ENCODE measurements around the gene TOP1.

Gene TOP1

GRCh38 chr20:40991181-40991889, 37.3 kb upstream of the TOP1 start:
- no peaks in the 10 kb centered on the region for H3K9me3 ChIP-seq (ENCODE audit: control insufficient read depth, insufficient read depth, low read depth, low read length)
- POLR2A ChIA-PET: interaction anchor here (0.7 to 2.0 kb wide), 7 partner anchors 27 to 349 kb away, joined by 3 to 6 read pairs (median 4); partner anchors contain the start of genes LPIN3, MAFB and TOP1
- no peaks in the 10 kb centered on the region for H3K36me3 ChIP-seq (ENCODE audit: control insufficient read depth in 2 of 2, insufficient read depth in 1 of 2, low read length in 2 of 2)
- H3K4me1 ChIP-seq (ENCODE audit: control insufficient read depth, insufficient read depth, low read length): no peaks in the 10 kb centered on the region
- CTCF ChIA-PET: interaction anchor here (0.5 to 10.9 kb wide), 42 partner anchors 8 to 350 kb away, joined by 3 to 138 read pairs (median 5); partner anchors contain the start of gene LPIN3
- TF ChIP-seq ZXDB (tag by site-specific recombination; IDR thresholded peaks at IDR 0.05): no peak
- no peak for TF ChIP-seq SP3 (tag by site-specific recombination; IDR thresholded peaks at IDR 0.05)
- no peak for TF ChIP-seq ZNF184 (tag by site-specific recombination; IDR thresholded peaks at IDR 0.05)
- TF ChIP-seq, protein P1, sequence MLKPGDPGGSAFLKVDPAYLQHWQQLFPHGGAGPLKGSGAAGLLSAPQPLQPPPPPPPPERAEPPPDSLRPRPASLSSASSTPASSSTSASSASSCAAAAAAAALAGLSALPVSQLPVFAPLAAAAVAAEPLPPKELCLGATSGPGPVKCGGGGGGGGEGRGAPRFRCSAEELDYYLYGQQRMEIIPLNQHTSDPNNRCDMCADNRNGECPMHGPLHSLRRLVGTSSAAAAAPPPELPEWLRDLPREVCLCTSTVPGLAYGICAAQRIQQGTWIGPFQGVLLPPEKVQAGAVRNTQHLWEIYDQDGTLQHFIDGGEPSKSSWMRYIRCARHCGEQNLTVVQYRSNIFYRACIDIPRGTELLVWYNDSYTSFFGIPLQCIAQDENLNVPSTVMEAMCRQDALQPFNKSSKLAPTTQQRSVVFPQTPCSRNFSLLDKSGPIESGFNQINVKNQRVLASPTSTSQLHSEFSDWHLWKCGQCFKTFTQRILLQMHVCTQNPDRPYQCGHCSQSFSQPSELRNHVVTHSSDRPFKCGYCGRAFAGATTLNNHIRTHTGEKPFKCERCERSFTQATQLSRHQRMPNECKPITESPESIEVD (tag by site-specific recombination; IDR thresholded peaks at IDR 0.05): no peak
- no peak for TF ChIP-seq SCRT2 (tag by site-specific recombination; IDR thresholded peaks at IDR 0.05)
- no peak for TF ChIP-seq ZNF544 (tag by site-specific recombination; IDR thresholded peaks at IDR 0.05)
- no peak for TF ChIP-seq ZNF473 (tag by site-specific recombination; IDR thresholded peaks at IDR 0.05)
- no peak for TF ChIP-seq ZNF843 (tag by site-specific recombination; IDR thresholded peaks at IDR 0.05)
- no peak for TF ChIP-seq SP7 (tag by site-specific recombination; IDR thresholded peaks at IDR 0.05)
- TF ChIP-seq GLIS1 (tag by site-specific recombination; IDR thresholded peaks at IDR 0.05): no peak
- TF ChIP-seq KLF9 (tag by site-specific recombination; IDR thresholded peaks at IDR 0.05; ENCODE audit: low read depth): no peak
- TF ChIP-seq, protein P2, sequence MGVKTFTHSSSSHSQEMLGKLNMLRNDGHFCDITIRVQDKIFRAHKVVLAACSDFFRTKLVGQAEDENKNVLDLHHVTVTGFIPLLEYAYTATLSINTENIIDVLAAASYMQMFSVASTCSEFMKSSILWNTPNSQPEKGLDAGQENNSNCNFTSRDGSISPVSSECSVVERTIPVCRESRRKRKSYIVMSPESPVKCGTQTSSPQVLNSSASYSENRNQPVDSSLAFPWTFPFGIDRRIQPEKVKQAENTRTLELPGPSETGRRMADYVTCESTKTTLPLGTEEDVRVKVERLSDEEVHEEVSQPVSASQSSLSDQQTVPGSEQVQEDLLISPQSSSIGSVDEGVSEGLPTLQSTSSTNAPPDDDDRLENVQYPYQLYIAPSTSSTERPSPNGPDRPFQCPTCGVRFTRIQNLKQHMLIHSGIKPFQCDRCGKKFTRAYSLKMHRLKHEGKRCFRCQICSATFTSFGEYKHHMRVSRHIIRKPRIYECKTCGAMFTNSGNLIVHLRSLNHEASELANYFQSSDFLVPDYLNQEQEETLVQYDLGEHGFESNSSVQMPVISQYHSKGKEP (tag by site-specific recombination; IDR thresholded peaks at IDR 0.05): no peak
- TF ChIP-seq BCL6B (tag by site-specific recombination; IDR thresholded peaks at IDR 0.05): no peak
- no peak for TF ChIP-seq ZNF302 (tag by site-specific recombination; IDR thresholded peaks at IDR 0.05; ENCODE audit: low read depth)
- no peak for TF ChIP-seq ZNF133 (tag by site-specific recombination; IDR thresholded peaks at IDR 0.05)
- TF ChIP-seq ZNF112 (tag by site-specific recombination; IDR thresholded peaks at IDR 0.05): no peak
- TF ChIP-seq ZEB2 (tag by site-specific recombination; IDR thresholded peaks at IDR 0.05): no peak
- no peak for TF ChIP-seq PBX3 (CRISPR knock-in tag; IDR thresholded peaks at IDR 0.05)
- TF ChIP-seq ZFHX2 (tag by site-specific recombination; conservative IDR thresholded peaks at IDR 0.05): no peak
- no peak overlapping the region for H3K4me3 ChIP-seq (ENCODE audit: low read depth, low read length)
- no peak overlapping the region for H3K27ac ChIP-seq (ENCODE audit: extremely low read depth, low read depth, low read length)

All from HEK293 (cell line).